Colonic mucosa (tissue), 4 donors: ENCODE results near the gene YJEFN3. TPM values are rescaled to one million over a fixed set of nuclear protein-coding genes. Genes with fewer than 3 reads are reported as not detected.

Source experiments
- DNase-seq: peaks from one replicate; pipeline ENCODE4 v3.0.0-alpha.2; 2020
- H3K27ac ChIP-seq: fragments of 200-600 bp; one replicate; pipeline ENCODE4 v1.8.0; 2021
- H3K27me3 ChIP-seq: fragments of 200-600 bp; one replicate; pipeline ENCODE4 v1.8.0; 2021
- H3K36me3 ChIP-seq: fragments of 200-600 bp; one replicate; pipeline ENCODE4 v1.8.0; 2021
- H3K4me1 ChIP-seq: fragments of 200-600 bp; one replicate; pipeline ENCODE4 v1.8.0; 2021; ENCODE audit warnings: mild to moderate bottlenecking
- H3K4me3 ChIP-seq: fragments of 200-600 bp; one replicate; pipeline ENCODE4 v1.8.0; 2021
- H3K9ac ChIP-seq, 2 donors: one replicate each; pipeline ENCODE4 v1.7.0; 2013; ENCODE audit warnings: control low read depth in 2 of 2, low read depth in 2 of 2, low read length in 2 of 2
- H3K9me3 ChIP-seq: fragments of 200-600 bp; one replicate; pipeline ENCODE4 v1.8.0; 2021
- intact Hi-C: fragments of 100-400 bp; cut with DNase I; formaldehyde crosslinking; loops from one replicate; pipeline ENCODE4 v1.14.1; 2022
- total RNA-seq, 2 donors: library from RNA; stranded (reverse); fragmentation: NEBNext Ultra II Directional in 1 of 2; extraction: Animal tissue kit (Norgen Biotek cat#: 25700) in 1 of 2; gene quantifications; one replicate each; pipeline ENCODE4 v1.2.1, GENCODE V29; 2021
- TF ChIP-seq, protein P1 (sequence below): fragments of 200-600 bp; IDR thresholded peaks from one replicate; pipeline ENCODE4 v1.8.0; 2022; ENCODE audit warnings: antibody characterized with exemption, mild to moderate bottlenecking
- donor health status: healthy.
- donor health status: DM: no; HTN: no; CAD: no.
- donor health status: DM: no; HTN: no; CAD: no.

The YJEFN3 gene
- total RNA-seq, 2 donors from 2014 or later: 1.9 to 17.3 TPM

GRCh38 chr19:19501798-19502197 lies 26.9 kb upstream of the YJEFN3 start:
- no peaks in the 10 kb centered on the region for H3K4me1 ChIP-seq
- H3K9ac ChIP-seq: no peak overlapping the region
- H3K4me3 ChIP-seq: no peak overlapping the region
- intact Hi-C loops: no loop called here
- peaks cover 25% of the 10 kb centered on the region for H3K36me3 ChIP-seq
- no peaks in the 10 kb centered on the region for H3K27me3 ChIP-seq
- DNase-seq: no peak
- no peaks in the 10 kb centered on the region for H3K9me3 ChIP-seq
- TF ChIP-seq, protein P1, sequence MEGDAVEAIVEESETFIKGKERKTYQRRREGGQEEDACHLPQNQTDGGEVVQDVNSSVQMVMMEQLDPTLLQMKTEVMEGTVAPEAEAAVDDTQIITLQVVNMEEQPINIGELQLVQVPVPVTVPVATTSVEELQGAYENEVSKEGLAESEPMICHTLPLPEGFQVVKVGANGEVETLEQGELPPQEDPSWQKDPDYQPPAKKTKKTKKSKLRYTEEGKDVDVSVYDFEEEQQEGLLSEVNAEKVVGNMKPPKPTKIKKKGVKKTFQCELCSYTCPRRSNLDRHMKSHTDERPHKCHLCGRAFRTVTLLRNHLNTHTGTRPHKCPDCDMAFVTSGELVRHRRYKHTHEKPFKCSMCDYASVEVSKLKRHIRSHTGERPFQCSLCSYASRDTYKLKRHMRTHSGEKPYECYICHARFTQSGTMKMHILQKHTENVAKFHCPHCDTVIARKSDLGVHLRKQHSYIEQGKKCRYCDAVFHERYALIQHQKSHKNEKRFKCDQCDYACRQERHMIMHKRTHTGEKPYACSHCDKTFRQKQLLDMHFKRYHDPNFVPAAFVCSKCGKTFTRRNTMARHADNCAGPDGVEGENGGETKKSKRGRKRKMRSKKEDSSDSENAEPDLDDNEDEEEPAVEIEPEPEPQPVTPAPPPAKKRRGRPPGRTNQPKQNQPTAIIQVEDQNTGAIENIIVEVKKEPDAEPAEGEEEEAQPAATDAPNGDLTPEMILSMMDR: no peak
- H3K27ac ChIP-seq: no peak overlapping the region

DNA sequence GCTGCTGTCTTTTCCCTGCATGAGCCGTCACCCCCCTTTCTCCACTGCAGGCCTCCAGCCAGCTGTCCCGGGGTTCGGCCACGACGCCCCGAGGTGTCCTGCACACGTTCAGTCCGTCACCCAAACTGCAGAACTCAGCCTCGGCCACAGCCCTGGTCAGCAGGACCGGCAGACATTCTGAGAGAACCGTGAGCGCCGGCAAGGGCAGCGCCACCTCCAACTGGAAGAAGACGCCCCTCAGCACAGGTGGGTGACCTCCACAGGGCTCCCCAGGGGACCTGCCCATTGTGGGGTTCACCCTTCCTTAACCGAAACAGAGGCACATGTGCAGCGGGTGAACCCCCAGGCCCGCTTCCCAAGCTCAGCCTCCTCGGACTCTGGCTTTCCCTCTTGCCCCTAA lies 26.4 kb upstream of the YJEFN3 start:
- no peak overlapping the region for H3K4me3 ChIP-seq
- H3K9ac ChIP-seq: no peak overlapping the region
- intact Hi-C loops: no loop called here
- DNase-seq: no peak
- H3K36me3 ChIP-seq: peaks cover 25% of the 10 kb centered on the region
- no peaks in the 10 kb centered on the region for H3K4me1 ChIP-seq
- H3K27me3 ChIP-seq: no peaks in the 10 kb centered on the region
- H3K9me3 ChIP-seq: no peaks in the 10 kb centered on the region
- H3K27ac ChIP-seq: no peak overlapping the region
- TF ChIP-seq, protein P1: no peak

- no peak overlapping the region for H3K9ac ChIP-seq
- H3K36me3 ChIP-seq: peaks cover 25% of the 10 kb centered on the region
- no peak for DNase-seq
- no peaks in the 10 kb centered on the region for H3K9me3 ChIP-seq
- TF ChIP-seq, protein P1: no peak
- no peak overlapping the region for H3K27ac ChIP-seq
- intact Hi-C loops: no loop called here
- no peak overlapping the region for H3K4me3 ChIP-seq
- H3K4me1 ChIP-seq: no peaks in the 10 kb centered on the region
- no peaks in the 10 kb centered on the region for H3K27me3 ChIP-seq
Measured at GRCh38 chr19:19502808-19503602, 25.7 kb upstream of the YJEFN3 start.

GRCh38 chr19:19504754-19505668 lies 23.7 kb upstream of the YJEFN3 start:
- Histone ChIP-seq H3K36me3 (peaks cover 21% of the 10 kb centered on the region), H3K4me3 (no peak overlapping the region), H3K27ac (no peak overlapping the region), H3K9me3 (no peaks in the 10 kb centered on the region), H3K27me3 (no peaks in the 10 kb centered on the region), H3K9ac (no peak overlapping the region), H3K4me1 (no peaks in the 10 kb centered on the region)
- TF ChIP-seq, protein P1: no peak
- no peak for DNase-seq
- intact Hi-C loops: no loop called here

GRCh38 chr19:19505669-19506326 lies 22.9 kb upstream of the YJEFN3 start:
- Histone ChIP-seq H3K27me3 (no peaks in the 10 kb centered on the region), H3K9me3 (no peaks in the 10 kb centered on the region), H3K27ac (no peak overlapping the region), H3K36me3 (peaks cover 16% of the 10 kb centered on the region), H3K4me1 (no peaks in the 10 kb centered on the region), H3K9ac (no peak overlapping the region), H3K4me3 (no peak overlapping the region)
- no peak for DNase-seq
- intact Hi-C loops: no loop called here
- TF ChIP-seq, protein P1: no peak
